K562 (cell line): Measurements from ENCODE around the gene PAX5. TPM values are rescaled to one million over a fixed set of nuclear protein-coding genes. Genes with fewer than 3 reads are reported as not detected.

Source experiments
- ATAC-seq: fragments of 200-7000 bp; cut with Tn5 transposase; 3 replicates; pipeline ENCODE4 v1.9.1; 2020; ENCODE audit warnings: moderate library complexity
- BruUV-seq: library from RNA; stranded (reverse); fragments of 400-500 nt; replicated peaks from 2 replicates; lab custom pipeline; 2021; lab: Mats Ljungman, UMichigan
- CTCF ChIA-PET: fragments of 300-600 bp; formaldehyde crosslinking; extraction: SDS; loops from one replicate; lab custom pipeline; 2021; ENCODE audit warnings: low intra/inter-chr PET ratio; lab: Yijun Ruan, JAX
- POLR2A ChIA-PET: fragments of 300-600, 350-650 bp; sonication (Branson Sonifier 250); formaldehyde crosslinking; extraction: SDS; loops from one replicate; lab custom pipeline; 2021; ENCODE audit warnings: antibody characterized with exemption, inconsistent platforms; lab: Yijun Ruan, JAX
- DNase-seq, 4 experiments: peaks; one replicate each; pipeline versions ENCODE4 v3.0.0 to v3.0.0-alpha.2; 2011 to 2018; ENCODE audit warnings: low spot score in 3 of 4, mixed read lengths in 3 of 4; ENCODE audit errors: extremely low read depth in 1 of 4
- FAIRE-seq: peaks from 2 replicates; lab custom pipeline; 2011; peaks lifted over from hg19 to GRCh38; lab: Jason Lieb, UNC
- H2AFZ ChIP-seq: 2 replicates; pipeline ENCODE4 v1.6.0; 2011; ENCODE audit warnings: low read depth, low read length, control low read depth, inconsistent platforms
- H3K27ac ChIP-seq: fragments of 200-600 bp; 3 replicates; pipeline ENCODE4 v1.8.0; 2011; ENCODE audit warnings: low read depth, mild to moderate bottlenecking, control low read depth, inconsistent platforms, low read length, moderate library complexity, mixed read lengths; ENCODE audit errors: extremely low read depth
- H3K27me3 ChIP-seq, 2 experiments: fragments of 300-600 bp in 1 of 2; 2 replicates in 1 of 2; 3 replicates in 1 of 2; pipeline versions ENCODE4 v1.6.0 to v1.8.0; 2011; ENCODE audit warnings: inconsistent platforms in 2 of 2, low read length in 2 of 2, mild to moderate bottlenecking in 1 of 2, mixed read lengths in 1 of 2, moderate library complexity in 1 of 2; ENCODE audit not compliant: control insufficient read depth in 2 of 2, insufficient read depth in 2 of 2
- H3K36me3 ChIP-seq: fragments of 300-600 bp; 3 replicates; pipeline ENCODE4 v1.8.0; 2011; ENCODE audit warnings: mild to moderate bottlenecking, low read length, inconsistent platforms; ENCODE audit not compliant: control insufficient read depth, insufficient read depth
- H3K4me1 ChIP-seq, 2 experiments: fragments of 200-600 bp in 1 of 2; replicated peaks in 1 of 2; 2 replicates in 1 of 2; 3 replicates in 1 of 2; pipeline versions ENCODE4 v1.5.1 to v1.8.0; 2011; ENCODE audit warnings: inconsistent platforms in 2 of 2, low read length in 2 of 2, mild to moderate bottlenecking in 1 of 2, mixed read lengths in 1 of 2, moderate library complexity in 1 of 2; ENCODE audit not compliant: control insufficient read depth in 2 of 2, insufficient read depth in 2 of 2
- H3K4me2 ChIP-seq: 2 replicates; pipeline ENCODE4 v1.6.1; 2011; ENCODE audit warnings: low read length, control low read depth, inconsistent platforms, mixed read lengths; ENCODE audit not compliant: insufficient read depth
- H3K4me3 ChIP-seq: fragments of 200-600 bp; sonication (generic), shearing (Covaris generic); 2 replicates; pipeline ENCODE4 v1.5.1; 2016; ENCODE audit warnings: control low read depth, inconsistent platforms
- H3K79me2 ChIP-seq: fragments of 200-600 bp; 3 replicates; pipeline ENCODE4 v1.8.0; 2011; ENCODE audit warnings: low read length, inconsistent platforms; ENCODE audit not compliant: control insufficient read depth, insufficient read depth
- H3K9ac ChIP-seq, 2 experiments: 2 replicates each; pipeline versions ENCODE4 v1.6.0 to v1.6.1; 2011; ENCODE audit warnings: low read depth in 2 of 2, low read length in 2 of 2, control low read depth in 1 of 2, inconsistent platforms in 1 of 2, mild to moderate bottlenecking in 1 of 2, mixed read lengths in 1 of 2; ENCODE audit not compliant: insufficient read depth in 1 of 2
- H3K9me1 ChIP-seq: one replicate; pipeline ENCODE4 v1.6.0; 2011; ENCODE audit warnings: inconsistent platforms, mild to moderate bottlenecking, low read length, moderate library complexity; ENCODE audit not compliant: control insufficient read depth, insufficient read depth
- H3K9me3 ChIP-seq: replicated peaks from 2 replicates; pipeline ENCODE4 v1.5.1; 2011; ENCODE audit warnings: low read depth, low read length, inconsistent platforms; ENCODE audit not compliant: control insufficient read depth, insufficient read depth
- H4K20me1 ChIP-seq: replicated peaks from 2 replicates; pipeline ENCODE4 v1.6.1; 2011; ENCODE audit warnings: low read length, inconsistent platforms, mixed read lengths; ENCODE audit not compliant: control insufficient read depth, insufficient read depth
- CBX2 ChIP-seq: fragments of 200-600 bp; sonication (generic); IDR thresholded peaks from one replicate; pipeline ENCODE4 v1.6.1; 2012; ENCODE audit warnings: mild to moderate bottlenecking, low read length, inconsistent platforms; ENCODE audit not compliant: insufficient read depth, poor library complexity, severe bottlenecking
- ETV1 ChIP-seq: fragments of 450-650 bp; conservative IDR thresholded peaks from 2 replicates; pipeline ENCODE4 v1.6.1; 2016; ENCODE audit warnings: missing genetic modification characterization, control low read depth, low read depth, missing compliant biosample characterization
- FOXK2 ChIP-seq, 2 experiments: fragments of 450-650 bp; IDR thresholded peaks in 1 of 2; conservative IDR thresholded peaks in 1 of 2; 2 replicates each; pipeline ENCODE4 v1.6.1; 2016; ENCODE audit warnings: low read depth in 2 of 2, mild to moderate bottlenecking in 1 of 2
- GABPB2 ChIP-seq: fragments of 250-450 bp; sonication (Bioruptor Pico); conservative IDR thresholded peaks from 2 replicates; pipeline ENCODE4 v1.5.1; 2021; ENCODE audit warnings: mild to moderate bottlenecking
- NBN ChIP-seq: fragments of 450-650 bp; IDR thresholded peaks from 2 replicates; pipeline ENCODE4 v1.6.1; 2016; ENCODE audit warnings: low read depth, mild to moderate bottlenecking
- NCOA6 ChIP-seq: fragments of 450-650 bp; IDR thresholded peaks from 2 replicates; pipeline ENCODE4 v1.6.1; 2017; ENCODE audit warnings: mild to moderate bottlenecking
- PHF8 ChIP-seq: fragments of 200-600 bp; sonication (generic); IDR thresholded peaks from 2 replicates; pipeline ENCODE4 v1.6.1; 2012; ENCODE audit warnings: mixed run types, mild to moderate bottlenecking, inconsistent platforms, low read length, moderate library complexity, borderline replicate concordance
- RBM25 ChIP-seq: fragments of 200-400 bp; formaldehyde crosslinking; IDR thresholded peaks from 2 replicates; pipeline ENCODE4 v1.6.1; 2018; ENCODE audit warnings: low read length, low read depth, moderate library complexity; ENCODE audit not compliant: severe bottlenecking
- SMARCA4 ChIP-seq: fragments of 450-650 bp; IDR thresholded peaks from 2 replicates; pipeline ENCODE4 v1.6.1; 2016
- SMARCB1 ChIP-seq: IDR thresholded peaks from 2 replicates; pipeline ENCODE4 v1.6.1; 2011; ENCODE audit warnings: improper control_type of control experiment, low read depth; ENCODE audit not compliant: insufficient read length
- SMARCE1 ChIP-seq: fragments of 450-650 bp; IDR thresholded peaks from 2 replicates; pipeline ENCODE4 v1.7.1; 2016; ENCODE audit warnings: mild to moderate bottlenecking
- ZFX ChIP-seq: sonication (generic); formaldehyde crosslinking; IDR thresholded peaks from 2 replicates; pipeline ENCODE4 v1.8.0; 2022; ENCODE audit warnings: mild to moderate bottlenecking, missing genetic modification reagents, moderate library complexity
- ZKSCAN3 ChIP-seq: fragments of 250-450 bp; sonication (Bioruptor Pico); IDR thresholded peaks from 2 replicates; pipeline ENCODE4 v1.4.0; 2020
- ZNF165 ChIP-seq: fragments of 250-450 bp; sonication (Bioruptor Pico); IDR thresholded peaks from 2 replicates; pipeline ENCODE4 v1.4.0; 2020; ENCODE audit warnings: borderline replicate concordance
- ZNF253 ChIP-seq: fragments of 250-450 bp; sonication (Bioruptor Pico); conservative IDR thresholded peaks from 2 replicates; pipeline ENCODE4 v1.6.1; 2021; ENCODE audit warnings: mild to moderate bottlenecking
- WGBS: fragments of 100-300 bp; shearing (Covaris generic); methylation state at CpG from one replicate; pipeline ENCODE4 v1.1.6; 2016; ENCODE audit warnings: low coverage, mixed read lengths; ENCODE audit not compliant: insufficient coverage; ENCODE audit errors: missing lambda C conversion rate; 5-methylcytosine and 5-hydroxymethylcytosine counted together
- in situ Hi-C: fragments of 300-500 bp; cut with MboI; formaldehyde crosslinking; loops from 4 replicates; pipeline ENCODE4 v1.15.0; 2018; ENCODE audit warnings: inconsistent platforms, mixed read lengths
- intact Hi-C: fragments of 100-400 bp; cut with micrococcal nuclease; formaldehyde crosslinking; loops from 2 replicates; pipeline ENCODE4 v1.14.2; 2022
- polyA plus RNA-seq, 8 experiments: library from polyadenylated mRNA; depleted of rRNA in 4 of 8; stranded (reverse) in 5 of 8; unstranded in 3 of 8; fragments of >200 nt; fragmentation: Nextera tagmentation in 2 of 8; fragmentation: Illumina TruSeq in 1 of 8; extraction: Ambion mirVana in 2 of 8; extraction: Trizol in 1 of 8; gene quantifications; 2 replicates each; pipeline versions ENCODE4 v1.2.1 to v1.2.3, GENCODE V29; 2011 to 2014; ENCODE audit warnings: inconsistent platforms in 1 of 8, missing spikeins in 1 of 8
- total RNA-seq, 7 experiments: library from RNA; depleted of rRNA in 6 of 7; stranded (reverse); fragments of >200 nt in 6 of 7; fragmentation: Illumina TruSeq in 2 of 7; extraction: Trizol in 2 of 7; gene quantifications; 2 replicates each; pipeline versions ENCODE4 v1.2.1 to v1.2.3, GENCODE V29; 2011 to 2021; ENCODE audit warnings: low replicate concordance in 1 of 7
- TF ChIP-seq, protein P1 (sequence below): fragments of 200-800 bp; sonication (Bioruptor generic); IDR thresholded peaks from 2 replicates; pipeline ENCODE4 v1.6.1; 2017; ENCODE audit warnings: missing genetic modification characterization, missing compliant biosample characterization
- TF ChIP-seq, protein P2 (sequence below): fragments of 450-650 bp; IDR thresholded peaks from 2 replicates; pipeline ENCODE4 v1.7.0; 2016; ENCODE audit warnings: borderline replicate concordance
- TF ChIP-seq, protein P3 (sequence below): fragments of 250-450 bp; sonication (Bioruptor Pico); IDR thresholded peaks from 2 replicates; pipeline ENCODE4 v1.5.0; 2021
- TF ChIP-seq, protein P4 (sequence below): fragments of 250-450 bp; sonication (Bioruptor Pico); IDR thresholded peaks from 2 replicates; pipeline ENCODE4 v1.8.0; 2021; ENCODE audit warnings: mild to moderate bottlenecking, moderate library complexity

The PAX5 gene
- total and polyA plus RNA-seq, 9 of the 15 experiments (the other 6 are each of a cell fraction or from before 2014, with no cell fraction given): 0.03 to 0.09 TPM; not detected in 7

DNA sequence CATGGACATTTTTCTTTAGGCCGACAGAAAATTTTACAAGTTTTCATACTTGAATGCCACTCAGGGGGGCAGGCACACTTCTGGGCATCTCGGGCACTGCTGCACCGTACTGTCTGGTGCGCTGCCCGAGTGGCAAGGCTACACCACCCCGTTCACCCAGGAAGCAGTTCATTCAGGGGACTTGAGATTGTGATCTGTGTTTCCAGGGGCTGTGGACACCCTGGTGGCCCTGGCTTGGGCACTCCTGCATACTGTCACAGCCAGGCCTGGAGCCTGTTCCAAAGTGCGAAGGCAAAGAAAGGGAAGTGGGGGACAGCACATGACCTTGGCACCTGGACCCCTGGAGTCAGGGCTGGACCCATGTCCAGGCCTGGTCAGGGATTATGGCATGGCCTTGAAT lies 197.6 kb downstream of the PAX5 start:
- intact Hi-C loops (no loop called here), in situ Hi-C loops (no loop called here)
- H4K20me1 ChIP-seq: no peaks in the 10 kb centered on the region
- no peak overlapping the region for H2AFZ ChIP-seq
- no TSS peak for BruUV-seq
- H3K4me1 ChIP-seq: no peaks in the 10 kb centered on the region
- ChIA-PET POLR2A (no interaction called here), CTCF (no interaction called here)
- no peak overlapping the region for H3K27ac ChIP-seq
- TF ChIP-seq NCOA6 (no peak), GABPB2 (no peak), RBM25 (no peak), PHF8 (no peak), FOXK2 (conservative IDR thresholded peaks at IDR 0.05 in 1 of 2, IDR thresholded peaks at IDR 0.05 in 1 of 2; ENCODE audit: low read depth in 2 of 2) (no peak), SMARCA4 (no peak), SMARCB1 (no peak), ZNF253 (CRISPR knock-in tag) (no peak), ZKSCAN3 (CRISPR knock-in tag) (no peak), ETV1 (tag) (no peak), NBN (no peak), CBX2 (no peak), ZFX (CRISPR knock-in tag) (no peak), ZNF165 (CRISPR knock-in tag) (no peak), SMARCE1 (no peak)
- TF ChIP-seq, protein P1, sequence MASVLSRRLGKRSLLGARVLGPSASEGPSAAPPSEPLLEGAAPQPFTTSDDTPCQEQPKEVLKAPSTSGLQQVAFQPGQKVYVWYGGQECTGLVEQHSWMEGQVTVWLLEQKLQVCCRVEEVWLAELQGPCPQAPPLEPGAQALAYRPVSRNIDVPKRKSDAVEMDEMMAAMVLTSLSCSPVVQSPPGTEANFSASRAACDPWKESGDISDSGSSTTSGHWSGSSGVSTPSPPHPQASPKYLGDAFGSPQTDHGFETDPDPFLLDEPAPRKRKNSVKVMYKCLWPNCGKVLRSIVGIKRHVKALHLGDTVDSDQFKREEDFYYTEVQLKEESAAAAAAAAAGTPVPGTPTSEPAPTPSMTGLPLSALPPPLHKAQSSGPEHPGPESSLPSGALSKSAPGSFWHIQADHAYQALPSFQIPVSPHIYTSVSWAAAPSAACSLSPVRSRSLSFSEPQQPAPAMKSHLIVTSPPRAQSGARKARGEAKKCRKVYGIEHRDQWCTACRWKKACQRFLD (CRISPR knock-in tag): no peak
- TF ChIP-seq, protein P2, sequence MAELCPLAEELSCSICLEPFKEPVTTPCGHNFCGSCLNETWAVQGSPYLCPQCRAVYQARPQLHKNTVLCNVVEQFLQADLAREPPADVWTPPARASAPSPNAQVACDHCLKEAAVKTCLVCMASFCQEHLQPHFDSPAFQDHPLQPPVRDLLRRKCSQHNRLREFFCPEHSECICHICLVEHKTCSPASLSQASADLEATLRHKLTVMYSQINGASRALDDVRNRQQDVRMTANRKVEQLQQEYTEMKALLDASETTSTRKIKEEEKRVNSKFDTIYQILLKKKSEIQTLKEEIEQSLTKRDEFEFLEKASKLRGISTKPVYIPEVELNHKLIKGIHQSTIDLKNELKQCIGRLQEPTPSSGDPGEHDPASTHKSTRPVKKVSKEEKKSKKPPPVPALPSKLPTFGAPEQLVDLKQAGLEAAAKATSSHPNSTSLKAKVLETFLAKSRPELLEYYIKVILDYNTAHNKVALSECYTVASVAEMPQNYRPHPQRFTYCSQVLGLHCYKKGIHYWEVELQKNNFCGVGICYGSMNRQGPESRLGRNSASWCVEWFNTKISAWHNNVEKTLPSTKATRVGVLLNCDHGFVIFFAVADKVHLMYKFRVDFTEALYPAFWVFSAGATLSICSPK: no peak
- TF ChIP-seq, protein P3, sequence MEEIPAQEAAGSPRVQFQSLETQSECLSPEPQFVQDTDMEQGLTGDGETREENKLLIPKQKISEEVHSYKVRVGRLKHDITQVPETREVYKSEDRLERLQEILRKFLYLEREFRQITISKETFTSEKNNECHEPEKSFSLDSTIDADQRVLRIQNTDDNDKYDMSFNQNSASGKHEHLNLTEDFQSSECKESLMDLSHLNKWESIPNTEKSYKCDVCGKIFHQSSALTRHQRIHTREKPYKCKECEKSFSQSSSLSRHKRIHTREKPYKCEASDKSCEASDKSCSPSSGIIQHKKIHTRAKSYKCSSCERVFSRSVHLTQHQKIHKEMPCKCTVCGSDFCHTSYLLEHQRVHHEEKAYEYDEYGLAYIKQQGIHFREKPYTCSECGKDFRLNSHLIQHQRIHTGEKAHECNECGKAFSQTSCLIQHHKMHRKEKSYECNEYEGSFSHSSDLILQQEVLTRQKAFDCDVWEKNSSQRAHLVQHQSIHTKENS (CRISPR knock-in tag): no peak
- TF ChIP-seq, protein P4, sequence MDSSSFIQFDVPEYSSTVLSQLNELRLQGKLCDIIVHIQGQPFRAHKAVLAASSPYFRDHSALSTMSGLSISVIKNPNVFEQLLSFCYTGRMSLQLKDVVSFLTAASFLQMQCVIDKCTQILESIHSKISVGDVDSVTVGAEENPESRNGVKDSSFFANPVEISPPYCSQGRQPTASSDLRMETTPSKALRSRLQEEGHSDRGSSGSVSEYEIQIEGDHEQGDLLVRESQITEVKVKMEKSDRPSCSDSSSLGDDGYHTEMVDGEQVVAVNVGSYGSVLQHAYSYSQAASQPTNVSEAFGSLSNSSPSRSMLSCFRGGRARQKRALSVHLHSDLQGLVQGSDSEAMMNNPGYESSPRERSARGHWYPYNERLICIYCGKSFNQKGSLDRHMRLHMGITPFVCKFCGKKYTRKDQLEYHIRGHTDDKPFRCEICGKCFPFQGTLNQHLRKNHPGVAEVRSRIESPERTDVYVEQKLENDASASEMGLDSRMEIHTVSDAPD: no peak
- H3K79me2 ChIP-seq: no peaks in the 10 kb centered on the region
- no peaks in the 10 kb centered on the region for H3K9me1 ChIP-seq
- DNase-seq: no peak
- H3K4me2 ChIP-seq: no peak overlapping the region
- WGBS: 0% methylated on average over 6 of the region's 7 CpGs
- no peaks in the 10 kb centered on the region for H3K36me3 ChIP-seq
- ATAC-seq: no peak
- H3K9ac ChIP-seq: no peak overlapping the region
- FAIRE-seq: no peak
- H3K4me3 ChIP-seq: no peak overlapping the region
- no peaks in the 10 kb centered on the region for H3K9me3 ChIP-seq
- H3K27me3 ChIP-seq: peaks cover 0 to 12% of the 10 kb centered on the region in 2 experiments; a peak in 1 of 5 replicates
